Neural progenitor cell (in vitro differentiated cells): ENCODE results near the gene SLC5A2.

Source experiments
- EZH2 ChIP-seq: fragments of 200-600 bp; sonication (generic); IDR thresholded peaks from 2 replicates; pipeline ENCODE4 v1.6.1; 2017; ENCODE audit warnings: antibody characterized with exemption, mild to moderate bottlenecking, moderate library complexity
- TF ChIP-seq, protein P1 (sequence below): fragments of 200-600 bp; sonication (generic); IDR thresholded peaks from 2 replicates; pipeline ENCODE4 v1.5.1; 2017; ENCODE audit warnings: antibody characterized with exemption, mild to moderate bottlenecking

DNA sequence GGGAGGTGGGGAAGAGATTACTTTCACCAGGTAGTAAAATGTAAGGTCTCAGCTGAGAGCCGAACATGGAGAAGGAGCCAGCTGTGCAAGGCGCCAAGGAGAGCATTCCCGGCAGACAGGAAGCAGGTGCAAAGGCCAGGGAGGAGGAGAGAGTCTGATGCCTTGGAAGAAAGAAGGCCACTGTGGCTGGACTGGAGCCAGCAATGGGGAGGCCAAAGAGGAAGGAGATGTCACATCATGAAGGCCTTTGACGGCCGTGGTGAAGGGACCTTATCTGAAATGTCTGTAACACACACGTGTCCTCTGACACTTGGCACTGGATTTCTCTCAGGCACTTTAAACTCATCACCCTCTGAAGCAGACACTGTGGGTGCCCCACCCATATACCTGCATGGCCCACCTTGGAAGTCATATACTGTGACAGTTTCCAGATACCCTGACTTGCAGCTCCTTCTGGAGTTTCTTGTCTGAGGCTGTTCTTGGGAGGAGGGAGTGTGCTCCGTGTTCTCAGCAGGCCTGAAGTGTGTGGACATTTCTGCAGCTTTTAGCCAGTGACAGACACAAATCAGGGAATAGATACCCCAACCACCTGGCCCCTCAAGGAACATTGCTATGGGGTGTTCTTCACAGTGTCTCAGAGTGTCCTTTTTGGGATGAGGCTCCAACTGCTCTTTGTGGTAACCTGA lies 1.9 kb upstream of the SLC5A2 start:
- TF ChIP-seq, protein P1, sequence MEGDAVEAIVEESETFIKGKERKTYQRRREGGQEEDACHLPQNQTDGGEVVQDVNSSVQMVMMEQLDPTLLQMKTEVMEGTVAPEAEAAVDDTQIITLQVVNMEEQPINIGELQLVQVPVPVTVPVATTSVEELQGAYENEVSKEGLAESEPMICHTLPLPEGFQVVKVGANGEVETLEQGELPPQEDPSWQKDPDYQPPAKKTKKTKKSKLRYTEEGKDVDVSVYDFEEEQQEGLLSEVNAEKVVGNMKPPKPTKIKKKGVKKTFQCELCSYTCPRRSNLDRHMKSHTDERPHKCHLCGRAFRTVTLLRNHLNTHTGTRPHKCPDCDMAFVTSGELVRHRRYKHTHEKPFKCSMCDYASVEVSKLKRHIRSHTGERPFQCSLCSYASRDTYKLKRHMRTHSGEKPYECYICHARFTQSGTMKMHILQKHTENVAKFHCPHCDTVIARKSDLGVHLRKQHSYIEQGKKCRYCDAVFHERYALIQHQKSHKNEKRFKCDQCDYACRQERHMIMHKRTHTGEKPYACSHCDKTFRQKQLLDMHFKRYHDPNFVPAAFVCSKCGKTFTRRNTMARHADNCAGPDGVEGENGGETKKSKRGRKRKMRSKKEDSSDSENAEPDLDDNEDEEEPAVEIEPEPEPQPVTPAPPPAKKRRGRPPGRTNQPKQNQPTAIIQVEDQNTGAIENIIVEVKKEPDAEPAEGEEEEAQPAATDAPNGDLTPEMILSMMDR: no peak
- no peak for TF ChIP-seq EZH2
